ENCODE results near the gene IL31RA. TPM values are rescaled to one million over a fixed set of nuclear protein-coding genes. Genes with fewer than 3 reads are reported as not detected.

Gene IL31RA
- total and polyA plus RNA-seq, 4 experiments from 2014 or later = not detected

DNA sequence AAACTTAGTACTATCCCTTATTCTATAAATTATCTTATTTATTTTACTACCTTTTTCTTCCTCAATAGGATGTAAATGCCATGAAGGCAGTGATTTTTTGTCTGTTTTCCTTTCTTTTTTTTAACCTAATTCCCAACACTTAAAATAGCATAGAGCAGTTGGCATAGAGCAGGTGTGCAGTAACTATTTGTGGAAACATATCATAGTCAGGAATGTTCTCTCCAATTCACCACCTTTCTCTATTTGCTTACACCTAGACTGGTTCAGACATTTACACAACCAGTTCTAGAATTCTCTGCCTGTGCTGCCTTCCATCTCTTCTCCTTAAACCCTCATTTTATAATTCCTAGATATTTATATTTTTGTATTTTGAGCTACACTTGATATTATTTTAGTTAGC, 49.6 kb downstream of the IL31RA start:
- no peaks in the 10 kb centered on the region for H3K36me3 ChIP-seq (ENCODE audit: insufficient read depth, low read length)
- intact Hi-C loops (cut with micrococcal nuclease) = no loop called here
- ChIA-PET POLR2A (ENCODE audit: partially characterized antibody) (no interaction called here), CTCF (ENCODE audit: partially characterized antibody) (no interaction called here)
- no peak overlapping the region for H3K27ac Mint-ChIP-seq
- H3K9me3 ChIP-seq (ENCODE audit: control insufficient read depth in 1 of 2, low read length in 2 of 2) = no peaks in the 10 kb centered on the region
- no peaks in the 10 kb centered on the region for H3K9me3 Mint-ChIP-seq
- no peak overlapping the region for H3K27ac ChIP-seq (ENCODE audit: low read depth, low read length)
- no peaks in the 10 kb centered on the region for H3K36me3 Mint-ChIP-seq
- H3K4me3 ChIP-seq (ENCODE audit: low read length in 2 of 2) = no peak overlapping the region
- H3K27me3 Mint-ChIP-seq = peaks cover 2% of the 10 kb centered on the region in 2 donors
- H3K4me1 ChIP-seq (ENCODE audit: insufficient read depth, low read length) = peaks cover 28% of the 10 kb centered on the region
- H3K4me3 Mint-ChIP-seq = no peak overlapping the region
- no peak for DNase-seq
- H3K27me3 ChIP-seq (ENCODE audit: insufficient read depth, low read length) = no peaks in the 10 kb centered on the region
- H3K4me1 Mint-ChIP-seq = peaks cover 15 to 40% (median 29%) of the 10 kb centered on the region in 4 donors

DNA sequence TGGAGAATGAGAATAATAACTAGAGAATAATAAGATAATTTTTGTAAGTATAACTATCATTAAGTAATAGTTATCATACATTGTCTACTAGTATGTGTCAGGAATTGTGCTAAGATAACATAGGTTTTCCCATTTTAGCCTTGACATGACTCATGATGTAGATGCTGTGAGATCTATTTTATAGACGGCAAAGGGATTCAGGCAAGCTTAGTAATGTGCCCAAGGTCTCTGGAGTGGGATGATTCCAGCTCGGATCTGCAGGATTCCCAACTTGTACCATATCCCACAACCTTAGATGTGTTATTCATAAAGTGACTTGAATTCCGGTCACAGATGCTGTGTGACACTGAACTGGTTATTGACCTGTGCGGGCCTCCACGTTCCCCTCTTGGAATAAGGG, 51.5 kb downstream of the IL31RA start:
- peak overlapping the region in 7 of 8 donors; percentile 40 to 77 (median 66) for H3K4me3 Mint-ChIP-seq
- H3K27ac ChIP-seq (ENCODE audit: low read depth, low read length) = no peak overlapping the region
- ChIA-PET CTCF (ENCODE audit: partially characterized antibody) (no interaction called here), POLR2A (ENCODE audit: partially characterized antibody) (no interaction called here)
- no peaks in the 10 kb centered on the region for H3K9me3 ChIP-seq (ENCODE audit: control insufficient read depth in 1 of 2, low read length in 2 of 2)
- no peak overlapping the region for H3K4me3 ChIP-seq (ENCODE audit: low read length in 2 of 2)
- H3K27me3 ChIP-seq (ENCODE audit: insufficient read depth, low read length) = no peaks in the 10 kb centered on the region
- H3K36me3 Mint-ChIP-seq = no peaks in the 10 kb centered on the region
- peak overlapping the region in 2 of 7 donors; percentile 79 to 84 for H3K27ac Mint-ChIP-seq
- H3K4me1 ChIP-seq (ENCODE audit: insufficient read depth, low read length) = peaks cover 29% of the 10 kb centered on the region
- H3K4me1 Mint-ChIP-seq = peaks cover 17 to 36% (median 28%) of the 10 kb centered on the region in 4 donors
- no peak for DNase-seq
- intact Hi-C loops (cut with micrococcal nuclease) = no loop called here
- no peaks in the 10 kb centered on the region for H3K36me3 ChIP-seq (ENCODE audit: insufficient read depth, low read length)
- no peaks in the 10 kb centered on the region for H3K27me3 Mint-ChIP-seq
- no peaks in the 10 kb centered on the region for H3K9me3 Mint-ChIP-seq

DNA sequence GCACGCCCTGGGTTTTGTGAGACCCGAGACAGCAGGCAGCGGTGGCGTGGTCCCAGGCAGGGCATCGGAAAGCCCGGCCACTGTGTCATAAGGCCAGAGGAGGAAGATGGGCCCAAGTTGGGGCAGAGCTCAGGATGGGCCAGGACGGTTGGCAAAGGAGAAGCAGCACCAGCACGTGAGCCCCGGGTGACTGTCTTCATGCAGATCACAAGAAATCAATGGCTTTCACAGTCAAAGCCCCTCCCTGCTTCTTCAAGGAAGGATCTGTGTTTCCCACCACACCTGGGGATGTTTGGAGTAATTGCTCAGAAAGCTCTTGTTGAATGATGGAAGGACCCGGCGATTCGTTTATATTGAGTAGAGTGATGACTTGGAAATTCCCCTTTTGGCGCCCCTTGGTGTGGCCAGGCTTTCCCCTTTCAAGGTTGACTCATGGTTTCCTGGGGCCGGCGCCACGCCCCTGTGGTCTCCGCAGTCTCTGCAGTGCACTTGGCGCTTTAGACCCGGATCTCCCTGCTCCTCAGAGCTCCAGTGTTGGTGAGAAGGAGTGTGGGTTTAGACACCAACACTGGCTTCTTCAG, 52.1 kb downstream of the IL31RA start:
- Histone ChIP-seq H3K4me1 (ENCODE audit: insufficient read depth, low read length) (peaks cover 25% of the 10 kb centered on the region), H3K4me3 (ENCODE audit: low read length in 2 of 2) (peak overlapping the region in 1 of 2 donors; percentile 1), H3K9me3 (ENCODE audit: control insufficient read depth in 1 of 2, low read length in 2 of 2) (no peaks in the 10 kb centered on the region), H3K27me3 (ENCODE audit: insufficient read depth, low read length) (no peaks in the 10 kb centered on the region), H3K36me3 (ENCODE audit: insufficient read depth, low read length) (no peaks in the 10 kb centered on the region), H3K27ac (ENCODE audit: low read depth, low read length) (no peak overlapping the region)
- no peaks in the 10 kb centered on the region for H3K9me3 Mint-ChIP-seq
- H3K27ac Mint-ChIP-seq = peak overlapping the region in 6 of 7 donors; percentile 36 to 84 (median 76)
- peak; percentile 43 to 85 (median 51) for DNase-seq
- H3K4me1 Mint-ChIP-seq = peaks cover 17 to 33% (median 25%) of the 10 kb centered on the region in 4 donors
- CTCF ChIA-PET (ENCODE audit: partially characterized antibody) = no interaction called here
- H3K36me3 Mint-ChIP-seq = no peaks in the 10 kb centered on the region
- no peaks in the 10 kb centered on the region for H3K27me3 Mint-ChIP-seq
- H3K4me3 Mint-ChIP-seq = peak overlapping the region in 7 of 8 donors; percentile 49 to 77 (median 66)
- POLR2A ChIA-PET (ENCODE audit: partially characterized antibody) = no interaction called here
- intact Hi-C loops (cut with micrococcal nuclease) = no loop called here

DNA sequence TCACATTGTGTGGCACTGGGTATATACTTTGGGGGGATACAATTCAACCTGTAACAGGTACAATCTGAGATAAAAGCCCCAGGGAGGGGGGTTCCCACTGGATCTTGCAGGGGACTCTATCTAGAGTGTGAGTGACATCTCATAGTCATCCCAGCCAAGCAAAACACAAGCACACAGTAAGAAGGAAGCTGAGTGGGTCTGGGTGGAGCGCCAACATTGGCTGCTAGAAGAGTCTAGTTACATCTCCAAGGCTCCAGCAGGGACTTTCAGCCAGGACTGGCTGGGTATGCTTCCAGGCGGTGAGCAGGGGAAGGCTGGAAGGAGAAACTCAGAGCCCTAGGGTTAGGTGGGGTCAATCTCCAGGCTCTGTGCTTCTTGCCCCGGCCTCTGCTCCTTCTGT, 53.0 kb downstream of the IL31RA start:
- CTCF ChIA-PET (ENCODE audit: partially characterized antibody) = no interaction called here
- POLR2A ChIA-PET (ENCODE audit: partially characterized antibody) = no interaction called here
- Histone ChIP-seq H3K27me3 (ENCODE audit: insufficient read depth, low read length) (no peaks in the 10 kb centered on the region), H3K36me3 (ENCODE audit: insufficient read depth, low read length) (no peaks in the 10 kb centered on the region), H3K4me3 (ENCODE audit: low read length in 2 of 2) (no peak overlapping the region), H3K9me3 (ENCODE audit: control insufficient read depth in 1 of 2, low read length in 2 of 2) (no peaks in the 10 kb centered on the region), H3K27ac (ENCODE audit: low read depth, low read length) (no peak overlapping the region), H3K4me1 (ENCODE audit: insufficient read depth, low read length) (peaks cover 25% of the 10 kb centered on the region)
- intact Hi-C loops (cut with micrococcal nuclease) = no loop called here
- no peak for DNase-seq
- Mint-ChIP-seq H3K4me1 (peaks cover 17 to 33% (median 25%) of the 10 kb centered on the region in 4 donors), H3K27me3 (no peaks in the 10 kb centered on the region), H3K4me3 (peak overlapping the region in 4 of 8 donors; percentile 1 to 70 (median 40)), H3K9me3 (peaks cover 0 to 4% (median 0%) of the 10 kb centered on the region in 8 donors), H3K36me3 (no peaks in the 10 kb centered on the region), H3K27ac (peak overlapping the region in 1 of 7 donors; percentile 24)

DNA sequence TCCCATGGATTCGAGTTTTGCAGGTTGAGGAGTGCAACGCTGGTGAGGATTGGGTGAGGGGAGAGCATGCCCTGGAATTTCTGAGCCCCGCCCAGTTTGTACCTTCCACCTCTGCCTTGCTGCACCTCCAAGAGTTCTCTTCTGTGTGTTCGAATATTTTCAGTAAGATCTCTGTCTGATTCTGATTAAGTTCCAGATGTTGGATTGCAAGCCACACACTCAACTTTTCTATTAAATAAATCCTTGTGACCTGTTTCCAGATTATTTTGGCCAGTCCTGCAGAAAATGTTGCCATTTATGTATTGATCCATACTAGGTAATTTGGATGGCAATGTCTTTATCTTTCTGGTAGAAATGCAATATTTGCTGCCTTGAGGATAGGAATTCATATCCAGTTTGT, 54.1 kb downstream of the IL31RA start:
- H3K4me3 Mint-ChIP-seq = peak overlapping the region in 1 of 8 donors; percentile 27
- ChIA-PET CTCF (ENCODE audit: partially characterized antibody) (no interaction called here), POLR2A (ENCODE audit: partially characterized antibody) (no interaction called here)
- H3K9me3 Mint-ChIP-seq = peaks cover 0 to 5% (median 0%) of the 10 kb centered on the region in 8 donors
- H3K27me3 ChIP-seq (ENCODE audit: insufficient read depth, low read length) = no peaks in the 10 kb centered on the region
- no peak overlapping the region for H3K27ac ChIP-seq (ENCODE audit: low read depth, low read length)
- no peaks in the 10 kb centered on the region for H3K27me3 Mint-ChIP-seq
- no peak overlapping the region for H3K4me3 ChIP-seq (ENCODE audit: low read length in 2 of 2)
- intact Hi-C loops (cut with micrococcal nuclease) = no loop called here
- no peaks in the 10 kb centered on the region for H3K9me3 ChIP-seq (ENCODE audit: control insufficient read depth in 1 of 2, low read length in 2 of 2)
- H3K36me3 Mint-ChIP-seq = no peaks in the 10 kb centered on the region
- peaks cover 17 to 33% (median 25%) of the 10 kb centered on the region in 4 donors for H3K4me1 Mint-ChIP-seq
- no peaks in the 10 kb centered on the region for H3K36me3 ChIP-seq (ENCODE audit: insufficient read depth, low read length)
- DNase-seq = no peak
- peak overlapping the region in 1 of 7 donors; percentile 54 for H3K27ac Mint-ChIP-seq
- peaks cover 25% of the 10 kb centered on the region for H3K4me1 ChIP-seq (ENCODE audit: insufficient read depth, low read length)

DNA sequence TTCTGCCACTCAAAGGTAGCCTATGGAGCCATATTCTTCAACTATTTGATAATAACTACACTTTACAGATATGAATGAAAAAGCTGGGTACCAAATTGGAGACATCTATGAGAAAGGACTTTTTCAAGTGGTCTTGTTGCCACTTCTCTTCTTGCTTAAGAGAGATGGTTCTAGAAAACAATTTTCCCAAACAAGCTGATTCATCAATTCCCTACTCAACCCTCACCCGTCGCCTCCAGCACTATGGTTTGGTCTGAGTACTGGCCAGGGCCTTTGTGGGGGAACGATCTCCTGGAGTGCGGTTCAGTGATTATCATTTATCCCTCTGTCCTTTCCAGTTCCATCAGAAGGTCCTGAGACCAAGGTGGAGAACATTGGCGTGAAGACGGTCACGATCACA, 56.8 kb downstream of the IL31RA start:
- POLR2A ChIA-PET (ENCODE audit: partially characterized antibody) = no interaction called here
- Histone ChIP-seq H3K36me3 (ENCODE audit: insufficient read depth, low read length) (no peaks in the 10 kb centered on the region), H3K4me1 (ENCODE audit: insufficient read depth, low read length) (peaks cover 21% of the 10 kb centered on the region), H3K27me3 (ENCODE audit: insufficient read depth, low read length) (no peaks in the 10 kb centered on the region), H3K27ac (ENCODE audit: low read depth, low read length) (no peak overlapping the region), H3K9me3 (ENCODE audit: control insufficient read depth in 1 of 2, low read length in 2 of 2) (no peaks in the 10 kb centered on the region), H3K4me3 (ENCODE audit: low read length in 2 of 2) (no peak overlapping the region)
- H3K4me1 Mint-ChIP-seq = peaks cover 14 to 29% (median 22%) of the 10 kb centered on the region in 4 donors
- peaks cover 0 to 5% (median 0%) of the 10 kb centered on the region in 8 donors for H3K9me3 Mint-ChIP-seq
- intact Hi-C loops (cut with micrococcal nuclease) = no loop called here
- H3K27ac Mint-ChIP-seq = no peak overlapping the region
- no peak overlapping the region for H3K4me3 Mint-ChIP-seq
- DNase-seq = no peak
- H3K27me3 Mint-ChIP-seq = no peaks in the 10 kb centered on the region
- CTCF ChIA-PET (ENCODE audit: partially characterized antibody) = no interaction called here
- H3K36me3 Mint-ChIP-seq = no peaks in the 10 kb centered on the region

DNA sequence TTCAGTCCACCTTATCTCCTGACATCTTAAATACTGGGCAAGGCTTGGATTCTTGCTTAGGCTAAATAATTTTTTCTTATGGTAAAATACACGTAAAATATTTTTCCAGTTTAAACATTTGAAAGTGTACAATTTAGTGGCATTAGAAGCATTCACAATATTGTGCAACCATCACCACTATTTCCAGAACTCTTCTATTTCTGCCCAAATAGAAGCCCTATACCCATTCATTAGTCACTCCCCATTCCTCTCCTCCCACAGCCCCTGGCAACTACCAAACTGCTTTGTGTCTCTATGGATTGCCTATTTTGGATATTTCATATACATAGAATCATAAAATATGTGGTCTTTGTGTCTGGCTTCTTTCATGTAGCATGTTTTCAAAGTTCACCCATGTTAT, 57.6 kb downstream of the IL31RA start:
- Histone ChIP-seq H3K27ac (ENCODE audit: low read depth, low read length) (no peak overlapping the region), H3K4me3 (ENCODE audit: low read length in 2 of 2) (no peak overlapping the region), H3K9me3 (ENCODE audit: control insufficient read depth in 1 of 2, low read length in 2 of 2) (no peaks in the 10 kb centered on the region), H3K27me3 (ENCODE audit: insufficient read depth, low read length) (no peaks in the 10 kb centered on the region), H3K4me1 (ENCODE audit: insufficient read depth, low read length) (peaks cover 13% of the 10 kb centered on the region), H3K36me3 (ENCODE audit: insufficient read depth, low read length) (no peaks in the 10 kb centered on the region)
- no peak for DNase-seq
- H3K27ac Mint-ChIP-seq = no peak overlapping the region
- peaks cover 0 to 5% (median 0%) of the 10 kb centered on the region in 8 donors for H3K9me3 Mint-ChIP-seq
- ChIA-PET POLR2A (ENCODE audit: partially characterized antibody) (no interaction called here), CTCF (ENCODE audit: partially characterized antibody) (no interaction called here)
- H3K27me3 Mint-ChIP-seq = no peaks in the 10 kb centered on the region
- H3K4me3 Mint-ChIP-seq = no peak overlapping the region
- H3K36me3 Mint-ChIP-seq = no peaks in the 10 kb centered on the region
- intact Hi-C loops (cut with micrococcal nuclease) = no loop called here
- peaks cover 6 to 20% (median 14%) of the 10 kb centered on the region in 4 donors for H3K4me1 Mint-ChIP-seq
